HG03064 (cell line): ENCODE results near the gene VDAC2.
A peak's percentile ranks its signal among the peaks of the same experiment; 100 is the strongest.
"Not testable (repeated sequence)": the region's sequence is repeated elsewhere in the genome, so short reads cannot be mapped to it uniquely, and the experiment has no call there.

Experiments used
- ATAC-seq: cut with Tn5 transposase; IDR thresholded peaks from one replicate; pipeline ENCODE4 v1.9.1; 2021; ENCODE audit warnings: low read depth; ENCODE audit not compliant: unreplicated experiment

VDAC2 gene

GRCh38 chr10:75197906-75198305 lies 12.7 kb upstream of the VDAC2 start:
- no peak for ATAC-seq

GRCh38 chr10:75199949-75200348 lies 10.6 kb upstream of the VDAC2 start:
- not testable (repeated sequence) for ATAC-seq

- ATAC-seq, result no peak
Measured at GRCh38 chr10:75201793-75202307, 8.7 kb upstream of the VDAC2 start.

GRCh38 chr10:75202321-75203045 lies 8.1 kb upstream of the VDAC2 start:
- ATAC-seq, result no peak

- not testable (repeated sequence) for ATAC-seq
Measured at GRCh38 chr10:75203046-75203620, 7.5 kb upstream of the VDAC2 start.

GRCh38 chr10:75203724-75204123 lies 6.9 kb upstream of the VDAC2 start:
- ATAC-seq, result no peak

GRCh38 chr10:75205908-75206307 lies 4.7 kb upstream of the VDAC2 start:
- no peak for ATAC-seq

- not testable (repeated sequence) for ATAC-seq
Measured at GRCh38 chr10:75206638-75207037, 4.0 kb upstream of the VDAC2 start.

GRCh38 chr10:75207079-75207856 lies 3.3 kb upstream of the VDAC2 start:
- no peak for ATAC-seq

- no peak for ATAC-seq
Measured at GRCh38 chr10:75207857-75208144, 2.8 kb upstream of the VDAC2 start.

- ATAC-seq, result no peak
Measured at GRCh38 chr10:75208181-75208580, 2.4 kb upstream of the VDAC2 start.

GRCh38 chr10:75209086-75209920 lies 1.3 kb upstream of the VDAC2 start:
- ATAC-seq, result no peak

- peak; percentile 54 for ATAC-seq
Measured at GRCh38 chr10:75209921-75210281, 695 bp upstream of the VDAC2 start.

- peak; percentile 2 for ATAC-seq
Measured at GRCh38 chr10:75211007-75211691, 553 bp downstream of the VDAC2 start.

- no peak for ATAC-seq
Measured at GRCh38 chr10:75212343-75212742, 1.7 kb downstream of the VDAC2 start.

- no peak for ATAC-seq
Measured at GRCh38 chr10:75220274-75220673, 9.7 kb downstream of the VDAC2 start.

- ATAC-seq, result not testable (repeated sequence)
Measured at GRCh38 chr10:75221492-75221891, 10.9 kb downstream of the VDAC2 start.

- ATAC-seq, result no peak
Measured at GRCh38 chr10:75223507-75223906, 12.9 kb downstream of the VDAC2 start.

GRCh38 chr10:75226095-75226494 lies 15.5 kb downstream of the VDAC2 start:
- no peak for ATAC-seq

GRCh38 chr10:75226656-75227055 lies 16.1 kb downstream of the VDAC2 start:
- no peak for ATAC-seq
